Myocyte (in vitro differentiated cells): ENCODE measurements around the gene CYP51A1. TPM values are rescaled to one million over a fixed set of nuclear protein-coding genes. Genes with fewer than 3 reads are reported as not detected.
"Not testable (repeated sequence)": the region's sequence is repeated elsewhere in the genome, so short reads cannot be mapped to it uniquely, and the experiment has no call there.

Source experiments
- DNase-seq: peaks from one replicate; pipeline ENCODE4 v3.0.0-alpha.2; 2012; ENCODE audit warnings: low read depth
- total RNA-seq: library from RNA; depleted of rRNA; stranded (reverse); fragments of >200 nt; gene quantifications from 2 replicates; pipeline ENCODE4 v1.2.3, GENCODE V29; 2014

Gene CYP51A1
- total RNA-seq, 1 donor from 2014 or later = 124 TPM

- no peak for DNase-seq
Observed at GRCh38 chr7:92131764-92132330, 2.4 kb downstream of the CYP51A1 start.

- no peak for DNase-seq
Observed at GRCh38 chr7:92131093-92131492, 3.2 kb downstream of the CYP51A1 start.

GRCh38 chr7:92121681-92122080 is 12.6 kb downstream of the CYP51A1 start:
- no peak for DNase-seq

GRCh38 chr7:92119213-92119759 is 15.0 kb downstream of the CYP51A1 start:
- no peak for DNase-seq

DNA sequence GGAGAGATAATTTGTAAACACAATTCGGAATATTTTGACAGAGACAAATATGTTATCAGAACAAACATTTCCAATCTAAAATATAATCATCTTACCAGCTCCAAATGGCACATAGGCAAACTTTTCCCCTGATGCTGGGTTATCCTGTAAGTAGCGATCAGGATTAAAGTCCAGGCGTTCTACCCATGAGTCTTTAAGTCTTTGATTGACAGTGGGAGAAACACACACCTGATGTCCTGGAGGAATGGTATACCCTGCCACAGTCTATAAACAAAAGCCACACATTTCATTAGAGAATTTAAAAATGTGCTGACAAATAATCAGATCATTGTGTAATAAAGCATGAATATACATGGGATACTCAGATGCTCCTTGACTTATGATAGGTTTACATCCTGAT is 17.3 kb downstream of the CYP51A1 start:
- DNase-seq = no peak

- DNase-seq = no peak
Observed at GRCh38 chr7:92115821-92116220, 18.5 kb downstream of the CYP51A1 start.

- DNase-seq = no peak
Observed at GRCh38 chr7:92110857-92111256, 23.4 kb downstream of the CYP51A1 start.

- DNase-seq = no peak
Observed at GRCh38 chr7:92108821-92109220, 25.5 kb downstream of the CYP51A1 start.

DNA sequence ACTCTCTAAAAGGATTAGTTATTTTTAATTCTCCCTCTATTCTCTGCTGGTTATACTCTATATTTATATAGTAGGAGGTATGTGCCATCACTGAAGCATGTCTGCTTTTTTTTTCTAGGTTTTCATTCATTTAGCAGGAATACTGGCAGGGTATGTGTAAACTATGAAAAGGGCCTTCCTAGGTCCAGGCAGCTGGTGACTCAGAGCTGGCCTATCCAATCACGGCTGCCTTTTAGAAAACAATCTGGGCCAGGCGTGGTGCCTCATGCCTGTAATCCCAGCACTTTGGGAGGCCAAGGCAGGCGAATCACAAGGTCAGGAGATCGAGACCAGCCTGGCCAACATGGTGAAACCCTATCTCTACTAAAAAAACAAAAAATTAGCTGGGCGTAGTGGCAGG is 31.4 kb downstream of the CYP51A1 start:
- DNase-seq = not testable (repeated sequence)

DNA sequence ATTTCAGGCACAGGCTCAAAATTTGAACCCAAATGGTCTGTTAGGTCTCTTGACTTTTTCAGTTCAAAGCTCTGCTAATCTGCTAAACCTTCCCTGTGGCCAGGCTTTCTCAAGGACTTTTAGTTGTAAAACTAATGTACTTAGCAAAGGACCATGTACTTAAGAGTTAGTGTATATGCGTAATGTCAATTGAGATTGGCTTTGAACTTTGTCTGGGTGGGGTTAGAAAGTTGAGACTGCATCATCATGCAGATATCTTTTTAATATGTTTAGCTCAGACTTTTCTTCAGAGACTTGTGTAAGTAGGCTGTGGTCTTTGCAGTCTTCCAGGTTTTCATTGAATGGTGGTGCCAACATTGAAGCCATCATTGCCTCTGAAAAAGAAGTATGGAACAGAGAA is 33.7 kb downstream of the CYP51A1 start:
- DNase-seq = no peak

- no peak for DNase-seq
Observed at GRCh38 chr7:92095380-92095779, 38.9 kb downstream of the CYP51A1 start.

DNA sequence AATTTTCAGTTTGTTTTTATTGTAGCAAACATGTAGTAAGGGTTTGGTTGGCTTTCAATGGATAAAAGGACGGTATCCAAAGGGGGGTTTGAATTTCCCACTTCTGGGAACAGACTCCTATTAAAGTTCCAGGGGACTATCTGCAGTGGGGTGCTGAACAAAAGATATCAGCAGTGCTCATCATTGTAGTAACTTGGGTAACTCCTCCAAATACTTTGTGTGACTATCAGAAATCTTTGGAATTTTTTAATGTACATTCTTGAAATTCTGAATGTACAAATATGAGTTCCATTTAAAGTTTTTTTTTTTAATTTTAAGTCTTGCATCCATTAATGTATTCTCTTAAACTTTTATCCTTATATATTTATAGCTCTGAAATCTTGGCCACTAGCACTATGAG is 42.1 kb downstream of the CYP51A1 start:
- no peak for DNase-seq

DNA sequence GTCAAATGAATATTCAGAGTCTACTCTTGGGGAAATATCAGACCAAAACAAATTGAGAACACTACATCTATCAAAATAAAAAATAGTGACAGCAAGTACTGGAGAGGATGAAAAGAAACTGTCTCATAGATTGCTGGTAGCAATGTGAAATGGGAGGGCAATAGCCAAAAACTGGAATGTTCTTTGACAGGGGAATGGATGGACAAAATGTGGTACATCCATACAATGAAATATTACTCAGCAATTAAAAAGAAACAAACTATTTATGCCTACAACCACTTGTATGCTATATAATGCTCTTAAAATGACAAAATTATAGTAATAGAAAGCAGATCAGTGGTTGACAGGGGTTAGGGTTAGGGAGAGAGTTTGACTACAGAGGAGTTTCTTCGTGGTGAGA is 46.0 kb downstream of the CYP51A1 start:
- DNase-seq = no peak

DNA sequence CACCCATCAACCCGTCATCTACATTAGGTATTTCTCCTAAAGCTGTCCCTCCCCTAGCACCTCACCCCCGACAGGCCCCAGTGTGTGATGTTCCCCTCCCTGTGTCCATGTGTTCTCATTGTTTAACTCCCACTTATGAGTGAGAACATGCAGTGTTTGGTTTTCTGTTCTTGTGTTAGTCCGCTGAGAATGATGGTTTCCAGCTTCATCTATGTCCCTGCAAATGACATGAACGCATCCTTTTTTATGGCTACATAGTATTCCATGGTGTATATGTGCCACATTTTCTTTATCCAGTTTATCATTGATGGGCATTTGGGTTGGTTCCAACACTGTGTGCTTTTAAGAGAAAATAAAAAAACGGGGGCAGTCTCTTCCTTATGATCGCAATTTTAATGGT is 50.4 kb downstream of the CYP51A1 start:
- DNase-seq = not testable (repeated sequence)

DNA sequence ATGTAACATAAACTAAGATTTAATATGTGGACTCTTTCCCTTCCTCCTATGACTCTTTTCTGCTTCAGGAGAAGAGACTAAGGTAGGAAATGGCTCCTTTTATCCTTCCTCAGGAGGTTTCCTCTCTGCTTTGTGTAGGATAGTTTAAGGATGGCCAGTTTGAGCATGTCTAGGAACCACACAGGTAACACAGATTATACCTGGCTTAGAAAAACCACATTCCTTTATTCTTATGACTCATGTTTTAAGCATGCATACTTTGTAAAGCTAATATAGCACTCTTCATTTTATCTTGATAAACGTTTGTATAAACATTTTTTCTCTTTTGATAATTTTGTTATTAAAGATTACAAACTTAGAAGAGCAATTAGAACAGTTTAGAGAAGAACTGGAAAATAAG is 57.8 kb downstream of the CYP51A1 start:
- no peak for DNase-seq

DNA sequence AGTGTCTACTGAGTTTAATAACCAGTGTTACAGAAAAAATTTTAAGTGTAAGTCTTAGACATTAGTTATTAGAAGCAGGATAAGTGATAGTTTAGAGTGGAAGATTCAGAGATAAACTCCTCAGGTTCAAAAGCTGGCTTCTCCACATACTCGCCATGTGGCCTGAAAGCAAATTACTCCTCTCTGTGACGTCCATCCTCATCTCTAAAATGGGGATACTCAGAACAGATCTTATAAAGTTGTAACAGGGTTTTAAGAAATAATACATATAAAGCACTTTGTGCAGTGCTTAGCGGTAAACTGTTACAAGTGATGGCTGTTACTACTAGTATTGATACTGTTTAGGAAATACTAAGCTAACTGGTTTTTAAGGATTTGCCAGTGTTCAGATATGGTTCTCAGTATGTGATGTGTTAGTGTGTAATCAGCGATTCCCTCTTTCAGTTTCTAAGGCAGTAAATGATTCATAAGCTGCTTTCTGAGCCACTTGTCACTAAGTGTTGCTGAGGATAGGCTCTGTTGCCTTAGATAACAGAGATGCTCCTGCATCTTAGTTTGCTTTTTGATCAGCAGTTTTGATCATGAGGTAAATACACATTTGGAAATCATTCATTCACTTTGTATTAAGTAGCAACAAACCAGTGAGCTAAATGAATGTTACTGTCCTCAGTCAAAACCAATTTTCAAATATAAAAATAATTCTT is 58.7 kb downstream of the CYP51A1 start:
- DNase-seq = no peak

- no peak for DNase-seq
Observed at GRCh38 chr7:92072708-92073107, 61.6 kb downstream of the CYP51A1 start.

DNA sequence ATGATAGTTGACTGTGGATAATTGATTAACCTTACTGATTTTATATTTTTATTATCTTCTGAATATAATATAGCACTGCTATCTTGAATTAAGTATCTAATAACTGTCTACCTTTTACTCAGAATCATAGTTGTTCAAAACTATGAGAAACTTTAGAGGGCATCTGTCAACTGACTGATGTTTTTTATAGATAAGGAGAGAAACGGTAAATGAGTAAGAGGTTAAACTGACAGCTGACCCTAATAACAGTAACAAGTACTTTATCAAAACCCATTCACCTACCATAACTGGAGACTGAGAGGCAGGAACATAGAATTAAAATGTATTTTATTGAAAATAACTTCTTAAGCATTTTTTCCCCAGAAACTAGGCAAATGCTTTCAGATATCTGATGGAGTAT is 62.2 kb downstream of the CYP51A1 start:
- DNase-seq = no peak

GRCh38 chr7:92071032-92071431 is 63.2 kb downstream of the CYP51A1 start:
- DNase-seq = no peak

DNA sequence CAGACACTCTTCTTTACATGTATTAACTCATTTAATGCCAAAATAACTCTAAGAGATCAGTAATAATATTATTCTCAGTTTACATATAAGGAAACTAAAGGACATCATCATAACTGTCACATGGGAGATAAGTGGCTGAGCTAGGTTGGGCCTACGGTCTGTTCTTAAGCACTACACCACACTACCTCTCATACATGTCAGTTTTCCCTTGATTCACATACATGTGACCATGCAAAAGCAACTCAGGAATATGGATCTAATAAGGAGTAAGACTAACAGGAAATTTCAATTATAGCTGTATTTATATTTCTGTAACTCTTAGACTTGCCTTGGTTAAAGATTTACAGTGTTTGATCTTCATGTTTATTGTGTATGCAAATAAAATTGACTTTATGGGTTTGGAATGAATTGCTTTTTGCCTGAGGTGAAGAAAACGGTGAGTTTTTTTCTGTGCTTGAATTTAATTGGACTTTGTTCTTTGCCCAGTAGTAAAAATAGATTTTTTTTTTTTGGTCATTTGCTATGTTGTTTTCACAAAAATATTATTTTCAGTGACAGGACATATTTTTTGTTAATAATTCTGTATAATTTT is 69.7 kb downstream of the CYP51A1 start:
- no peak for DNase-seq
